ENCODE measurements around the gene PPT1.

- TF ChIP-seq CTCF (IDR thresholded peaks at IDR 0.05) (no peak), POLR2A (IDR thresholded peaks at IDR 0.05) (no peak)
Measured at GRCh38 chr1:40075266-40075665, 21.8 kb downstream of the PPT1 start.
